HG02943 (cell line): ENCODE data around the gene FOXD4L1.
"Not testable (repeated sequence)": the region's sequence is repeated elsewhere in the genome, so short reads cannot be mapped to it uniquely, and the experiment has no call there.

Source experiments
- ATAC-seq: cut with Tn5 transposase; IDR thresholded peaks from one replicate; pipeline ENCODE4 v1.9.1; 2021; ENCODE audit warnings: mild to moderate bottlenecking, low read depth, moderate library complexity; ENCODE audit not compliant: unreplicated experiment

The FOXD4L1 gene

DNA sequence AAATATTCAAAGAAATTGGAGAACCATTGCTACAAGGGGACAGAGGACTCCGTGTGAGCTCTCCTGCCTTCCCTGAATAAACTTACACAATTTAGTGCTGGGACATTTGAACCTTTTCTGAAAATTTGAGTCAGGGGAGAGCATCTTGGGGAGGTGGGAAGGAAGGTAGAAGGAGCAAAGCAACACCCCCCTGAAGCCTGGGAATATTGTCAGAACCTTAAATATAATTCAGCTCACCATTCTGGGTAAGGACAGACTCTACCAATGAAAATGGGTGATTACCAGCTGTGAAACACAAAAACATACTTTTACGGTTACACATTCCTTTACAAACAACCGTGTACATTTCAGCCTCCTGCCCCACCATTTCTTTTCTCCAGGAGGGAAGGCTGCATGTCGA lies at the start of gene FOXD4L1:
Gene FOXD4L1, plus strand, starts transcription at position 301 of the 400 bp plus-strand sequence. CDS start 592 bp downstream, outside the sequence.
- ATAC-seq: not testable (repeated sequence)

DNA sequence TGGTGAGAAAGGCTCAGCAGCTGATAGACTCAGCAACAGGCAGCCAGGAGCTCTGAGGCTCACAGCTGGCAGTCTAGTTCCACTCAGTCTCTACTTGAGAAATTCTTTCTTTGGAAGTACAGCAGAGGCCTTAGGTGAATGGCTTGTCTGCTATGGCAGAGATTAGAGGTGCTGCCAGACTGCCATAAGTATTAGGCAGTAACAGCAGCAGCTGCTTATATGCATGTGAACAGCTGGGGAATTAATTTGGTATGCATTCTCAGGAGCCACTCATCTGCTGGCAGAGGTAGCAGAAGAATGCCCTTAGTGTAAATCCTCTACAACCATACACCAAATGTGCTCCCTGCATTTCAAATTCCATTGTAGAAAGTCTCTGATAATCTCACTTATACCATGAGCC lies 32.7 kb upstream of the FOXD4L1 start:
- ATAC-seq: not testable (repeated sequence)

DNA sequence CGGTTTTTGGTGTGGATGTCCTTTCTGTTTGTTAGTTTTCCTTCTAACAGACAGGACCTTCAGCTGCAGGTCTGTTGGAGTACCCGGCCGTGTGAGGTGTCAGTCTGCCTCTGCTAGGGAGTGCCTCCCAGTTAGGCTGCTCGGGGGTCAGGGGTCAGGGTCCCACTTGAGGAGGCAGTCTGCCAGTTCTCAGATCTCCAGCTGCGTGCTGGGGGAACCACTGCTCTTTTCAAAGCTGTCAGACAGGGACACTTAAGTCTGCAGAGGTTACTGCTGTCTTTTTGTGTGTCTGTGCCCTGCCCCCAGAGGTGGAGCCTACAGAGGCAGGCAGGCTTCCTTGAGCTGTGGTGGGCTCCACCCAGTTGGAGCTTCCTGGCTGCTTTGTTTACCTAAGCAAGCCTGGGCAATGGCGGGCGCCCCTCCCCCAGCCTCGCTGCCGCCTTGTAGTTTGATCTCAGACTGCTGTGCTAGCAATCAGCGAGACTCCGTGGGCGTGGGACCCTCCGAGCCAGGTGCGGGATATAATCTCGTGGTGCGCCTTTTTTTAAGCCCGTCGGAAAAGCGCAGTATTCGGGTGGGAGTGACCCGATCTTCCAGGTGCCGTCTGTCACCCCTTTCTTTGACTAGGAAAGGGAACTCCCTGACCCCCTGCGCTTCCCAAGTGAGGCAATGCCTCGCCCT lies 21.6 kb upstream of the FOXD4L1 start:
- ATAC-seq: not testable (repeated sequence)

DNA sequence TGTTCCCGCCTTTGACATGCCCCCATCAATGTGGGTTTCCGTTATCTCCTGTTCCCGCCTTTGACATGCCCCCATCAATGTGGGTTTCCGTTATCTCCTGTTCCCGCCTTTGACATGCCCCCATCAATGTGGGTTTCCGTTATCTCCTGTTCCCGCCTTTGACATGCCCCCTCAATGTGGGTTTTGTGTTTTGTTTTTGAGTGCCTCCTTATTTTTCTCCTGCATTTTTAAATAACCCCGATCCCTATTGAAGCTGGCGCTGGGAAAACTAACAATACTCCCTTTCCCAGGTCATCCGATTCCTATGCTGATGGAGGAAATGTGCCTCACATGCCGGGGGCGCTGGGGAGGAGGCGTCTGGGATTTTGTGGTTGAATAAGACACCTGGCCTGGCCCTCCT lies 1.9 kb upstream of the FOXD4L1 start:
- not testable (repeated sequence) for ATAC-seq

DNA sequence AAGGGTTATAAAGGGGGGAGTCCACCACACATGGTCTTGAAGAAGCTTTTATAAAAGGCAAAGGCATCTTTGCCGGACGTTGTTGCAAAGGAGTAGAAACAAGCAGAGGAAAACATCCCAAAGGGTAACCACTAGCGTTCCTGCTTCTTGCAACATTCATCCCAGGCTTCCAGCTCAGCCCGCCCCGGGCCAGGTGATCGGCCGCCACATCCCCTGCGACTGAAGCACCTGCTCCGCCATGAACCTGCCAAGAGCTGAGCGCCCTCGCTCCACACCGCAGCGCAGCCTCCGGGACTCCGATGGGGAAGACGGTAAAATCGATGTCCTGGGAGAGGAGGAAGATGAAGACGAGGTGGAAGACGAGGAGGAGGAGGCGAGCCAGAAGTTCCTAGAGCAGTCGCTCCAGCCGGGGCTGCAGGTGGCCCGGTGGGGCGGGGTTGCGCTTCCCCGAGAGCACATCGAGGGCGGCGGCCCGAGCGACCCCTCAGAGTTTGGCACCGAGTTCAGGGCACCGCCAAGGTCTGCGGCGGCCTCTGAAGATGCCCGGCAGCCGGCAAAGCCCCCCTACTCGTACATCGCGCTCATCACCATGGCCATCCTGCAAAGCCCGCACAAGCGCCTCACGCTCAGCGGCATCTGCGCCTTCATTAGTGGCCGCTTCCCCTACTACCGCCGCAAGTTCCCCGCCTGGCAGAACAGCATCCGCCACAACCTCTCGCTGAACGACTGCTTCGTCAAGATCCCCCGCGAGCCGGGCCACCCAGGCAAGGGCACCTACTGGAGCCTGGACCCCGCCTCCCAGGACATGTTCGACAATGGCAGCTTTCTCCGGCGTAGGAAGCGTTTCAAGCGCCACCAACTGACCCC lies 787 bp downstream of the FOXD4L1 start:
- not testable (repeated sequence) for ATAC-seq

DNA sequence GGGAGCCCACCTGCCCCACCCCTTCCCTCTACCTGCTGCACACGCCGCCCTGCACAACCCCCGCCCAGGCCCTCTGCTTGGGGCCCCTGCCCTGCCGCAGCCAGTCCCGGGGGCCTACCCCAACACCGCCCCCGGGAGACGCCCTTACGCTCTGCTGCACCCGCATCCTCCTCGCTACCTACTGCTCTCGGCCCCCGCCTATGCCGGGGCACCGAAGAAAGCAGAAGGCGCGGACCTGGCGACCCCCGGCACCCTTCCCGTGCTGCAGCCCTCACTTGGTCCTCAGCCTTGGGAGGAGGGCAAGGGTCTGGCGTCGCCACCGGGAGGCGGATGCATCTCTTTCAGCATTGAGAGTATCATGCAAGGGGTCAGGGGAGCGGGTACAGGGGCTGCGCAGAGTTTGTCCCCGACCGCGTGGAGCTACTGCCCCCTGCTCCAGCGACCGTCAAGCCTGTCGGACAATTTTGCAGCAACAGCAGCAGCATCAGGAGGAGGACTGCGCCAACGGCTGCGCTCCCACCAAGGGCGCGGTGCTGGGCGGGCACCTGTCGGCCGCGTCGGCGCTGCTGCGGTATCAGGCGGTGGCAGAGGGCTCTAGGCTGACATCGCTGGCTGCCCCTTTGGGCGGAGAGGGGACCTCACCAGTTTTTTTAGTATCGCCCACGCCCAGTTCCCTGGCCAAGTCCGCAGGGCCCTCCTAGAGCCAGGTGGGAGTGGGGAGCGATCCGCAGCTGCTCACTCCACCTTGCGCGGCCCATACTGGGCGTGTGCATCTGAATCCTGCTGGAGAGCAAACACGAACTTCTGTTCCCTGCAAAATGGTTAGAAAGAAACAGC lies 1.6 kb downstream of the FOXD4L1 start:
- ATAC-seq: not testable (repeated sequence)

DNA sequence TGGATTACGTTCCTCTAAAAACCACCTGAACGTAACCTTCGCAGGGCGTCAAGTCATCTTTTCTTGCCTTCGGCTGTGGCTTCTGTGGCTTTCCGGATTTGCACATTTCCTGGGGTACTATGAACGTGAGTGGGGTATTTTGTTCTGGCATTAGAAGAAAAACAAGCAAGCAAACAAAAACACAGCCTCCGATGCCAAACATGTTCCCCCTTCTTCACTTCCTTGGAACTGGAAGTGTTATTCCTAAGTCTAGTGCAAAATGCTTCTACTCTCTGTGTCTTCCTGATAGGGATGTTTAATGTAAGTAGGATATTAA lies 2.2 kb downstream of the FOXD4L1 start:
- ATAC-seq: not testable (repeated sequence)

DNA sequence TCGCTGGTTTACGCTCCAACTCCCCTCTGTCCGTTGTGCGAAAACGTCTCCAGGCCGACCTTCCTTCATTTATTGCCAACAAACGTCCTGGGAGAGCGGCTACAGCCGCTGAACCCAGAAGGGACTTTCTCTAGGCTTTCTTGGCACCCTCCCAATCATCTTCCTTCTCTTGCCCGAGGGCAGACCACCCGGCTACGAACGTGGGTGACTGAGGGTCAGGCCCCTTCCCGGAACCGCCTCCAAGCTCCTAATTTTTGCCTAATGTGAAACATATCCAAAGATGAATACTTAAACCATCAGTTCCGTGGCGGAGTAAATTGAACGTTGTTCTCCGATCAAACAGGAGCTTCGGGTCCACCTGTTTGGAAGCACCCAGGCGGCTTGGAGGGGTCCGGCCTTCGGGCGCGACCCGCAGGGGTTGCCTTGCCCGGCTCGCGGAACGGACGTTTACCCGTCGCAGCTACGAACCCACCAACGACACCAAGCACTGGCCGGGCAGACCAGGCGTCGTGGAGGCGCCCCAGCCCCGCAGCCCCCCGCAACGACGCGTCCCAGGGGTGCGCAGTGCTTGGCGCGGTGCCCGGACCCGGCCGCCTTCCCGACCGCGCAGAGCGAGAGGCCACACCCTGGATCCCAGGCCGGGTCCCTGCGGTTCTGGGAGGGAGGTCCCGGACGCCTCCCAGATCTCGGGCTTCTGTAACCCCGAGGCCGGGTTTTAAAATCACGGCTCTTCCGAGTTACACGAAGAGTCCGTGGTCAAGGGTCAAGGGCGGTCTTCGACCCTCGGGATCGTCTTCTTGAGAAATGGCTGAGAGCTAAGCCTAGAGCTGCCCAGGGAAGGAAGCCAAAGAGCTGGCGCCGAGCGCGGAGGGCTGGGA lies 4.0 kb downstream of the FOXD4L1 start:
- peak; percentile 32 for ATAC-seq

DNA sequence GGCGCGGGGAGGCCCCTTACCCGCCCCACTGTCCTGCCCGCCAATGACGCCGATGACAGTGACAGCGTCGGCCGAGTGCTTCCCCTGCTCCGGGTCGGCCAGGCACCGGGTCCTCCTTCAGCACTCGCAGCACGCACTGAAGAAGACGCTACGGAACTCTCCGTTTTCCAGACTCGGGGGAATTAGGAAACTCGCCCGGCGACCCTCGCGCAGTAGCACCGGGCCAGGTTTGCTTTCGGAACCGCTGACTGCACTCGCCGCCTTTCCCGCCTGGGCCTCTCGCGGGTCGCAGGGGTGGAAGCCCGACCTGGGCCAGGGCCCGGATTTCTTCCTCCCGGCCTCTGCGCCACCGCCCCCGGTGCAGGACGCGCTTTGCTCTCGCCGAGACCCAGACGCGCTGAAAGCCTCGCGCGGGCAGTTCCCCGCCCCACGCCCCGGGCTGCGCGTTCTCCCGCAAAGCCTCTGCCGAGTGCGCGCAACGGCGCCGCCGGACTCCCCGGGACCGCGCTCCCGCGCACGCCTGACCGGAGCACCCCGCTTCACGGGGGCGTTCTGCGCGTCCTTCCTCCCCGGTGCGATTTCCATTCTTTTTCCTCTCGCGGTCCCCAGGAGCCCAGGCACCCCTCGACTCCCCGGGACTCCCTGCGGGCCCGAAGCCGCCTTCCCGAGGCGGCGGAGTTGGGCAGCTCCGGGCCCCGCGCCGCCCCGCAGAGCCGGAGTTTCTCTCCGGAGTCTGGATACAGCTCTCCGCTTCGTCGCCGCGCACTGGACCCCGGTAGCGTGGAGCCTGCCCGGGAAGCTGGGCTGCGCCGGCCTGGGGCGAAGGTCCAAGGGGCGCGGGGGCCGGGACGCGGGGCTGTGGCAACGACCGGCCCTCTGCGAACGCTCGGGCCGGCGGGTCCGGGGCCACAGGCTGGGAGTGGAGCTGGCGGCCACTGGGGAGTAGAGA lies 4.9 kb downstream of the FOXD4L1 start:
- peak; percentile 76 for ATAC-seq

DNA sequence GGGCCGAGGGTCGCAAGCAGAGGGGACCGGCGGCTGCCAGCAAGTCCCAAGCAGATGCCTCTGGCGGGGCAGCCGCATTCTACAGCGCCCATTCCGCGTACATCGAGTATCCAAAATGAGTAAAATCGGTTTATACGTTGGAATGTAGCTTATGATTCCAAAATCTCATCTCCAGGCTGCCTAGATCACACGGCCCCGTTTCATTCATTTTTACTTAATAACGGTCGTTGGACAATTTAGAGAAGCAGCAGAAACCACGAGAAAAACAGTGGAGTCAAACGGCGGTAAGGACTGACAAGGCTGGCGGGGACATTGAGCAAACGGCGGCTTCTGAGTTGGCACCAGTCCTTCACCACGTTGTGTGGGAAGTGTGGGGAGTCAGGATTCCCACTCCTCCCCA lies 5.6 kb downstream of the FOXD4L1 start:
- not testable (repeated sequence) for ATAC-seq

DNA sequence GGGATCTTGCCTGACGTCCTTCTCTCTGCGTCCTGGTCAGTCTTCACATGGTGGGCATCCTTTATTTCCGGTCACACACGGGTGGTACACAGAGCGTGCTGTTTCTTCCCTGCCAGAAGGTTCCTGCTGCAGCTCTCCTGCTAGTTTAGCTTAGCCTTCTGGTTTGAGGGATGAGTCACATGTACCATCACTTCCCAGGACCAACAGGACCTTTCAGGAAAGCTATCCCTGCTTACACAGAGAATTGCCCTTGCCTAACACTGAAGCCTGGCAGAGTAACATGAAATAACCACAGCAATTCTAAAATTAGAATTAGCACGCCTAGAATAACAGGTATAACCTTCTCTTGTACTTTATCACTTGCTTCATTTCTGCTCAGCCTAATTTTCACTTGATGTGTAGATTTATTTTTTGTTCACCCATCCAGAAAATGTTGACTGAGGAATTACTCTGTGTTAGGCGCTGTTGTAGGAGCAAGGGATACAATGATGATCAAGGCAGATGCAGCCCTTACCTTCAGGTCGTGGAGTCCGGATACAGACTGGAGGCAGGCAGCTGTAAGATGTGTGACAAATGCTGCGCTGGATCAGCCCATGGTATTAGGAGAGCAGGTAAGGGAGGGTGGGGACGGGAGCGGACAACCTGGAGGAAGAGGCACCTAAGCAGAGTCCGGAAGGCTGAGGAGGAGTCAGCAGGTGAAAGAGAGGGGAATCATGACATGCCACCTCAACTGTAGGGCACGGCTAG lies 9.1 kb downstream of the FOXD4L1 start:
- ATAC-seq: not testable (repeated sequence)

DNA sequence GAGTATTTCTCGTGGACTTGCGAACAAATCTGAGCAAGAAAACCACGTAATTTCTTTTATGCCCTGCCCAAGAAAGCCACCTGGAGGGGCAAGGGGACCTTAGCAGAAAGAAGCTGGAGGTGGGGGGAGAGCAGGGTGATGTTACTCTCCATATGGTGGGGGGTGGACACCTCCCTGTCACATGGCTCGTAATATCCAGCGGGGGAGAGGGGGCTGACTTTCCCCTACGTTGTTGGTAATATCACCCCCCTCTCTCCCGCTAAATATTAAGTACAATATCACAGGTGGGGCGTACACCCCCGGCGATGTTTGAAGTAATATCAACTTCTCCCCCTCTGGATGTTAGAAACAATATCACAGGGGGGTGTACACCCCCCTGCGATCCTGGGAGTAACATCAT lies 9.7 kb downstream of the FOXD4L1 start:
- ATAC-seq: not testable (repeated sequence)

DNA sequence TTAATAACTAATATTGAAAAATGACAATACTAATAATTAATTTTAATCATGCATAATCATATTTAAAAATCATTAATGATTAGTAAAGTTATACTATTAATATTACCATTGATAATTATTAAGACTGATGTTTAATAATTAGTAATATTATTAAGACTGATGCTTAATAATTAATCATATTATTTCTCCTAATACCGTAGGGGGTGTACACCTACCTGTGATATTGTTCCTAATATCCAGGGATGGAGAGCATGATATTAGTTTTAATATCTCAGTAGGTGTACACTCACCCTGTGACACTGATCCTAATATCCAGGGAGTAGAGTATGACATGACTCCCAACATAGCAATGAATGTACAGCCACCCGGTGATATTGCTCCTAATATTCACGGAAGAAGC lies 12.4 kb downstream of the FOXD4L1 start:
- ATAC-seq: not testable (repeated sequence)

DNA sequence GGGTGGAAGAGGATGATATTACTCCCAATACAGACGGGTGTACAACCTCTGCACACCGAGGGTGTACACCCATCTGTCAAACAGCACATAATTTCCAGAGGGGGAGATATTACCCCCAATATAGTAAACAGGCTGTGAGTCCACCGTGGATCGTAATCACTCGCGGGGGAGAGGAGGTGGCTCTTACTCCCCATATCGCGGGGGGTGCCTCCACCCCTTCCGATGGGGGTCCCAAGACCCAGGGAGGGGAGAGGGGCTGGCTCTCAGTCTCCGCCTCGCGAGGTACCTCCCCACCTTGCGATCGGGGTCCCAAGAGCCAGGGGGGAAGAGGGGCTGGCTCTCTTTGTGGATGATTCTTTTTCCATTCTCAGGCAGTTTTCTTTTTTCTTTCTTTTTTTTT lies 13.4 kb downstream of the FOXD4L1 start:
- ATAC-seq: not testable (repeated sequence)

DNA sequence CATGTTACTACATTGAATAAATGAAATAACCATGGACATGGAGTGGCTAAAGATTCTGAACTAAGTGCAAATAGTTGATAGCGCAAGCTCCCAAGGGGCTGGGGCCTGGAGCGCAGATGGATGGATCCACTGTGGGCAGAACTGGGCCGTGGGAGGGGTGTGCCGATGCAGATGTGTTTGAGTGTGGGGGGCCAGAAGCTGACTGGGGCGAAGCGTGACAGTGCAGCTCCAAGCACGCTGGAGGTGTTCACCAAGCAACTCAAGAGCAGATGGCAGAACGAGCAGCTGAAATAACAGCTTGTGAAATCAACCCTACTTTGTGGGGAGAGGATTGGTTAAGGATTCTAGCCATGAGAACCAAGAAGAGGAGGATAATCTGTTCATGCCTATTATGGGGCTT lies 17.0 kb downstream of the FOXD4L1 start:
- ATAC-seq: not testable (repeated sequence)

DNA sequence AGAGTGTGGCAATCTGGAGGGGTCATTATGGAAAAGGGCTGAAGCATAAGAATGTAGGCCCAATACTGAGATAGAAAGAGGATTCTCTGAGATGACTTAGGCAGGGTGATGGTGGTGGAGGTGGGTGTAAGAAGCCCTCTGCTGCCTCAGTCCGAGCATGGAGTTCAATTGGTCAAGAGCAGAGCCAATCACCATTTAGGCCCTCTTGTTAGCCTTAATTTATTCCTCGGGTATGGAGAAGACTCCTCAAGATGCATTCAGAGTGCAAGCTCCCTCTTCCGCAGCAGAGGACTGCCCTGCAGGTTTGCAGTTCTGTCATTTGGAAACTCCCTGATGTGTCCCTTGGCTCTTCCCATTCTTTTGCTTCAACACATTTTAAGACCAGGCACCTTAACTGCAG lies 17.5 kb downstream of the FOXD4L1 start:
- ATAC-seq: not testable (repeated sequence)

DNA sequence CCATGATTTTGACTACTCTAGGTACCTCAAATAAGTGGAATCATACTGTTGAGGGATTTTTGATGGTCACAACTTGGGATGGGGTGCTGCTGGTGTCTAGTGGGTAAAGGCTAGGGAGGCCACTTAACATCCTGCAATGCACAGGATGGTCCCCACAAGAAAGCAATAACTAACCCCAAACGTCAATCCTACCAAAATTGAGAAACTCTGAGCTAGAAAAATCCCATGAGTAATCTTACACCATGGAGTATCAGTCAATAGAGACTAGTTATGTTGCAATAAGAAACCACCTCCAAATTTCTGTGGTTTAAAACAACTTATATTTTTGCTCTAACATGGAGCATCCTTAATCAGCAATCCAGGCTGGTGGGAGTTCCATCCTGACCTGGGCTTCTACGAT lies 18.6 kb downstream of the FOXD4L1 start:
- ATAC-seq: not testable (repeated sequence)

DNA sequence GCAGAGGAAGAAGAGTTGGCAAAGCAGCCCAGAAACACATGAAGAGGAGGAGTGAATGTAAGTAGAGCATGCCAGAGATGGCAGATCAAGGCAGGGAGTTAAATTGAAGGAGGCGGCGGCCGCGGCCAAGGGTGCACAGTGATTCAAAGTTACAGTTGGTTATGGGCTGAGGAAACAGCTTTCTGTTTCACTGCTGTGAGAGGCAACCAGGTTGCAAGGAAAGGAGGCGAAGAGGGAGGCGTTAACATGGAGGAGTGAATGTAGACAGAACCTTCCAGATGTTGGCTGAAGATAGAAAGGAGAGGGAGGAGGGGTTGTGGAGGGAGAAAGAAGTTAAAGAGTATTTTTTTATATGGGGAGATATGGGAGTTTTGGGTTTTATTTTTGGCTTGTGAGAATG lies 22.4 kb downstream of the FOXD4L1 start:
- not testable (repeated sequence) for ATAC-seq
